Effector CD8-positive, alpha-beta T cell (primary cell): ENCODE data around the gene KIAA0319L.

Source experiments
- DNase-seq: peaks from one replicate; lab custom pipeline; 2025; lab: John Stamatoyannopoulos, UW

Gene KIAA0319L

GRCh38 chr1:35536556-35537162 is 20.5 kb downstream of the KIAA0319L start:
- no peak for DNase-seq

GRCh38 chr1:35535243-35535642 is 22.0 kb downstream of the KIAA0319L start:
- DNase-seq: no peak

GRCh38 chr1:35533586-35533985 is 23.6 kb downstream of the KIAA0319L start:
- DNase-seq: no peak

- DNase-seq: no peak
These were observed 24.5 kb downstream of the KIAA0319L start for GRCh38 chr1:35532497-35533223.

- DNase-seq: no peak
These were observed 25.8 kb downstream of the KIAA0319L start for GRCh38 chr1:35531368-35531767.

GRCh38 chr1:35530946-35531345 is 26.3 kb downstream of the KIAA0319L start:
- DNase-seq: no peak

- DNase-seq: no peak
These were observed 27.0 kb downstream of the KIAA0319L start for GRCh38 chr1:35530168-35530567.

GRCh38 chr1:35524106-35524505 is 33.1 kb downstream of the KIAA0319L start:
- DNase-seq: no peak

GRCh38 chr1:35519432-35519831 is 37.8 kb downstream of the KIAA0319L start:
- DNase-seq: no peak

- no peak for DNase-seq
These were observed 39.0 kb downstream of the KIAA0319L start for GRCh38 chr1:35518183-35518582.

GRCh38 chr1:35511305-35511704 is 45.9 kb downstream of the KIAA0319L start:
- DNase-seq: no peak

GRCh38 chr1:35509558-35509957 is 47.6 kb downstream of the KIAA0319L start:
- no peak for DNase-seq

GRCh38 chr1:35507947-35508346 is 49.3 kb downstream of the KIAA0319L start:
- no peak for DNase-seq

GRCh38 chr1:35506960-35507912 is 50.0 kb downstream of the KIAA0319L start:
- DNase-seq: no peak

- DNase-seq: no peak
These were observed 51.0 kb downstream of the KIAA0319L start for GRCh38 chr1:35505911-35506798.

GRCh38 chr1:35502242-35502641 is 55.0 kb downstream of the KIAA0319L start:
- no peak for DNase-seq

- no peak for DNase-seq
These were observed 56.8 kb downstream of the KIAA0319L start for GRCh38 chr1:35500439-35500838.

- DNase-seq: no peak
These were observed 57.5 kb downstream of the KIAA0319L start for GRCh38 chr1:35499652-35500176.

- no peak for DNase-seq
These were observed 58.0 kb downstream of the KIAA0319L start for GRCh38 chr1:35499231-35499630.

GRCh38 chr1:35497571-35497970 is 59.6 kb downstream of the KIAA0319L start:
- DNase-seq: no peak

- DNase-seq: no peak
These were observed 67.0 kb downstream of the KIAA0319L start for GRCh38 chr1:35490250-35490649.
